Left lung (tissue), 10 donors: ENCODE results near the gene HOOK2. TPM values are rescaled to one million over a fixed set of nuclear protein-coding genes. Genes with fewer than 3 reads are reported as not detected.
"Not testable (repeated sequence)": the region's sequence is repeated elsewhere in the genome, so short reads cannot be mapped to it uniquely, and the experiment has no call there.

Experiments
- ATAC-seq: fragments of 200-7000 bp; cut with Tn5 transposase; one replicate; pipeline ENCODE4 v1.9.1; 2020; ENCODE audit warnings: moderate library complexity
- DNase-seq, 4 donors: peaks; one replicate each; pipeline ENCODE4 v3.0.0-alpha.2; 2013 to 2020
- H3K27ac ChIP-seq, 2 donors: fragments of 200-600 bp; sonication (generic) in 1 of 2; one replicate each; pipeline versions ENCODE4 v1.5.0 to v1.8.0; 2020 to 2021
- H3K27me3 ChIP-seq, 2 donors: fragments of 200-600 bp; sonication (generic) in 1 of 2; one replicate each; pipeline versions ENCODE4 v1.5.0 to v1.8.0; 2020 to 2021
- H3K36me3 ChIP-seq, 2 donors: fragments of 200-600 bp; sonication (generic) in 1 of 2; one replicate each; pipeline versions ENCODE4 v1.5.0 to v1.8.0; 2020 to 2021
- H3K4me1 ChIP-seq, 2 donors: fragments of 200-600 bp; one replicate each; pipeline ENCODE4 v1.8.0; 2021
- H3K4me3 ChIP-seq, 2 donors: fragments of 200-600 bp; sonication (generic) in 1 of 2; one replicate each; pipeline versions ENCODE4 v1.5.0 to v1.8.0; 2020 to 2021; ENCODE audit warnings: mild to moderate bottlenecking in 1 of 2
- H3K9me3 ChIP-seq, 2 donors: fragments of 200-600 bp; sonication (generic) in 1 of 2; one replicate each; pipeline versions ENCODE4 v1.5.0 to v1.8.0; 2020 to 2021
- CTCF ChIP-seq, 2 donors: fragments of 200-600 bp; sonication (generic) in 1 of 2; IDR thresholded peaks; one replicate each; pipeline versions ENCODE4 v1.5.0 to v1.8.0; 2021; ENCODE audit warnings: antibody characterized with exemption in 2 of 2
- intact Hi-C, 2 donors: fragments of 100-400 bp; cut with DNase I; formaldehyde crosslinking; loops; one replicate each; pipeline versions ENCODE4 v1.11.2 to v1.14.2; 2022
- microRNA-seq, 2 donors: library from miRNA; unstranded; fragments of <30 nt; microRNA quantifications; one replicate each; pipeline ENCODE4, GENCODE V29; 2019
- polyA plus RNA-seq, 6 donors: library from polyadenylated mRNA; unstranded; fragments of 120-200 nt; gene quantifications; one replicate each; pipeline ENCODE4 v1.2.1, GENCODE V29; 2013; ENCODE audit not compliant: insufficient read length in 6 of 6
- total RNA-seq, 2 donors: library from RNA; stranded (reverse); fragmentation: NEBNext Ultra II Directional; extraction: Animal tissue kit (Norgen Biotek cat#: 25700); gene quantifications; one replicate each; pipeline ENCODE4 v1.2.1, GENCODE V29; 2021
- donor health status: DM: no; HTN: yes; CAD: no.
- donor health status: DM: no; HTN: no; CAD: no.

HOOK2 gene
- total and polyA plus RNA-seq, 8 donors = 57.7 to 91.2 (median 73.5) TPM

- Histone ChIP-seq H3K4me1 (peaks cover 10 to 13% of the 10 kb centered on the region in 2 donors), H3K4me3 (no peak overlapping the region), H3K36me3 (peaks cover 0 to 80% of the 10 kb centered on the region in 2 donors), H3K9me3 (no peaks in the 10 kb centered on the region), H3K27ac (no peak overlapping the region), H3K27me3 (no peaks in the 10 kb centered on the region)
- no peak for DNase-seq
- intact Hi-C loops = no loop called here
- ATAC-seq = no peak
- TF ChIP-seq CTCF (IDR thresholded peaks at IDR 0.05) = no peak
These were observed 59.4 kb downstream of the HOOK2 start for GRCh38 chr19:12715929-12716328.

- Histone ChIP-seq H3K36me3 (peaks cover 0 to 89% of the 10 kb centered on the region in 2 donors), H3K27me3 (no peaks in the 10 kb centered on the region), H3K4me1 (peaks cover 2 to 5% of the 10 kb centered on the region in 2 donors), H3K27ac (no peak overlapping the region), H3K9me3 (no peaks in the 10 kb centered on the region), H3K4me3 (no peak overlapping the region)
- ATAC-seq = no peak
- intact Hi-C loops = no loop called here
- DNase-seq = no peak
- no peak for TF ChIP-seq CTCF (IDR thresholded peaks at IDR 0.05)
These were observed 60.2 kb downstream of the HOOK2 start for GRCh38 chr19:12715102-12715501.

DNA sequence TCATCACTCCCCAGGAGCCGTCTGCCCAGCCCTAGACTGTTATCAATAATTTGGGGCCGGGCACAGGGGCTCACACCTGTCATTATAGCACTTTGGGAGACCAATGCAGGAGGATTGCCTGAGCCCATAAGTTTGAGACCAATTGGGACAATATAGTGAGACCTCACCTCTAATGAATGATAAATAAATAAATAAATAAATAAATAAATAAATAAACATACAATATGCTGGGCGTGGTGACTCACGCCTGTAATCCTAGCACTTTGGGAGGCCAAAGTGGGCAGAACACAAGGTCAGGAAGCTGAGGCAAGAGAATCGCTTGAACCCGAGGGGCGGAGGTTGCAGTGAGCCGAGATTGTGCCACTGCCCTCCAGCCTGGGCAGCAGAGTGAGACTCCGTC, 62.0 kb downstream of the HOOK2 start:
- H3K36me3 ChIP-seq = peaks cover 0 to 98% of the 10 kb centered on the region in 2 donors

More for the DNA sequence above, 62.0 kb downstream of the HOOK2 start:
- H3K4me1 ChIP-seq, ATAC-seq, intact Hi-C loops, H3K9me3 ChIP-seq, H3K4me3 ChIP-seq, H3K27me3 ChIP-seq, H3K27ac ChIP-seq, DNase-seq: not testable (repeated sequence)

Small RNAs within 50 kb of the gene (microRNA-seq; reads per million reads assigned to microRNA genes)
- gene MIR5684 = 0 to 0.14 reads per million in 2 donors

Other genes with a start within 250 kb of the HOOK2 start
- 10 to 100 TPM in 1 of 2 donors, 1 to 10 TPM in 1; 9.9 to 12.5 TPM for gene ZNF564, start 224.1 kb downstream of the HOOK2 start, total RNA-seq
- 10 to 100 TPM in 3 of 6 donors, 1 to 10 TPM in 3; 7.4 to 12.6 (median 10.3) TPM for gene ZNF564, start 224.1 kb downstream of the HOOK2 start, polyA plus RNA-seq
- gene ZNF490, start 164.7 kb downstream of the HOOK2 start, total RNA-seq = 10 to 100 TPM in 1 of 2 donors, 1 to 10 TPM in 1; 9.2 to 11.7 TPM
- 1 to 10 TPM; 5.1 to 6.0 (median 5.4) TPM for gene ZNF490, start 164.7 kb downstream of the HOOK2 start, polyA plus RNA-seq
- 10 to 100 TPM; 18.0 to 23.3 TPM for gene ZNF791, start 164.6 kb downstream of the HOOK2 start, total RNA-seq
- gene ZNF791, start 164.6 kb downstream of the HOOK2 start, polyA plus RNA-seq = 10 to 100 TPM; 20.6 to 23.8 (median 21.9) TPM
- 100 to 1,000 TPM; 164 to 176 TPM for gene MAN2B1, start 108.8 kb downstream of the HOOK2 start, total RNA-seq
- gene MAN2B1, start 108.8 kb downstream of the HOOK2 start, polyA plus RNA-seq = 10 to 100 TPM; 31.7 to 42.8 (median 38.1) TPM
- 10 to 100 TPM in 1 of 2 donors, 1 to 10 TPM in 1; 9.0 to 10.8 TPM for gene WDR83, start 108.7 kb downstream of the HOOK2 start, total RNA-seq
- 10 to 100 TPM; 21.7 to 27.1 (median 23.2) TPM for gene WDR83, start 108.7 kb downstream of the HOOK2 start, polyA plus RNA-seq
- 10 to 100 TPM; 63.8 to 70.1 TPM for gene DHPS, start 93.7 kb downstream of the HOOK2 start, total RNA-seq
- gene DHPS, start 93.7 kb downstream of the HOOK2 start, polyA plus RNA-seq = 10 to 100 TPM; 81.4 to 96.9 (median 84.1) TPM
- not detected for gene GNG14, start 87.6 kb downstream of the HOOK2 start, total RNA-seq
- gene GNG14, start 87.6 kb downstream of the HOOK2 start, polyA plus RNA-seq = under 1 TPM in 2 of 6 donors, not detected in 4; 0.55 to 0.73 TPM
- 1 to 10 TPM; 6.0 to 6.9 TPM for gene FBXW9, start 78.9 kb downstream of the HOOK2 start, total RNA-seq
- 10 to 100 TPM in 5 of 6 donors, 1 to 10 TPM in 1; 9.0 to 13.1 (median 10.9) TPM for gene FBXW9, start 78.9 kb downstream of the HOOK2 start, polyA plus RNA-seq
- 10 to 100 TPM; 54.8 to 64.3 TPM for gene TNPO2, start 51.6 kb downstream of the HOOK2 start, total RNA-seq
- gene TNPO2, start 51.6 kb downstream of the HOOK2 start, polyA plus RNA-seq = 10 to 100 TPM; 76.5 to 92.6 (median 80.3) TPM
- 100 to 1,000 TPM; 115 to 128 TPM for gene TRIR, start 40.9 kb downstream of the HOOK2 start, total RNA-seq
- gene TRIR, start 40.9 kb downstream of the HOOK2 start, polyA plus RNA-seq = 100 to 1,000 TPM; 130 to 183 (median 151) TPM
- gene GET3, start 38.1 kb downstream of the HOOK2 start, total RNA-seq = 10 to 100 TPM; 70.4 to 71.2 TPM
- 10 to 100 TPM; 51.4 to 66.2 (median 56.2) TPM for gene GET3, start 38.1 kb downstream of the HOOK2 start, polyA plus RNA-seq
- not detected for gene BEST2, start 23.8 kb downstream of the HOOK2 start, total RNA-seq
- under 1 TPM in 4 of 6 donors, not detected in 2; 0.08 to 0.17 (median 0.12) TPM for gene BEST2, start 23.8 kb downstream of the HOOK2 start, polyA plus RNA-seq
- gene JUNB, start 15.9 kb upstream of the HOOK2 start, total RNA-seq = 100 to 1,000 TPM; 131 to 135 TPM
- 100 to 1,000 TPM in 1 of 6 donors, 10 to 100 TPM in 5; 11.7 to 278 (median 53.7) TPM for gene JUNB, start 15.9 kb upstream of the HOOK2 start, polyA plus RNA-seq
- 100 to 1,000 TPM; 186 to 217 TPM for gene PRDX2, start 26.2 kb upstream of the HOOK2 start, total RNA-seq
- 100 to 1,000 TPM; 219 to 267 (median 249) TPM for gene PRDX2, start 26.2 kb upstream of the HOOK2 start, polyA plus RNA-seq
- 1 to 10 TPM; 6.6 to 9.0 TPM for gene THSD8, start 26.5 kb upstream of the HOOK2 start, total RNA-seq
- 10 to 100 TPM in 1 of 6 donors, 1 to 10 TPM in 5; 2.2 to 11.6 (median 4.9) TPM for gene THSD8, start 26.5 kb upstream of the HOOK2 start, polyA plus RNA-seq
- gene RNASEH2A, start 31.0 kb upstream of the HOOK2 start, total RNA-seq = 10 to 100 TPM; 10.9 to 16.6 TPM
- 10 to 100 TPM; 29.1 to 47.4 (median 34.3) TPM for gene RNASEH2A, start 31.0 kb upstream of the HOOK2 start, polyA plus RNA-seq
- gene RTBDN, start 59.0 kb upstream of the HOOK2 start, total RNA-seq = not detected
- under 1 TPM in 3 of 6 donors, not detected in 3; 0.17 to 0.21 (median 0.20) TPM for gene RTBDN, start 59.0 kb upstream of the HOOK2 start, polyA plus RNA-seq
- under 1 TPM; 0.15 to 0.29 TPM for gene MAST1, start 63.0 kb upstream of the HOOK2 start, total RNA-seq
- 1 to 10 TPM; 1.2 to 2.4 (median 1.6) TPM for gene MAST1, start 63.0 kb upstream of the HOOK2 start, polyA plus RNA-seq
- gene DNASE2, start 105.9 kb upstream of the HOOK2 start, total RNA-seq = 10 to 100 TPM; 64.8 to 72.8 TPM
- 10 to 100 TPM; 18.7 to 22.2 (median 20.6) TPM for gene DNASE2, start 105.9 kb upstream of the HOOK2 start, polyA plus RNA-seq
- gene KLF1, start 111.6 kb upstream of the HOOK2 start, total RNA-seq = under 1 TPM in 1 of 2 donors, not detected in 1; 0.50 TPM
- gene KLF1, start 111.6 kb upstream of the HOOK2 start, polyA plus RNA-seq = 1 to 10 TPM in 1 of 6 donors, under 1 TPM in 5; 0.35 to 1.2 (median 0.67) TPM
- 10 to 100 TPM; 23.6 to 26.7 TPM for gene GCDH, start 115.6 kb upstream of the HOOK2 start, total RNA-seq
- gene GCDH, start 115.6 kb upstream of the HOOK2 start, polyA plus RNA-seq = 10 to 100 TPM; 25.6 to 29.2 (median 27.3) TPM
- under 1 TPM in 1 of 2 donors, not detected in 1; 0.41 TPM for gene SYCE2, start 143.7 kb upstream of the HOOK2 start, total RNA-seq
- gene SYCE2, start 143.7 kb upstream of the HOOK2 start, polyA plus RNA-seq = 1 to 10 TPM; 2.3 to 4.1 (median 3.5) TPM
- gene FARSA, start 158.2 kb upstream of the HOOK2 start, total RNA-seq = 10 to 100 TPM; 40.9 to 59.4 TPM
- 10 to 100 TPM; 35.3 to 46.2 (median 41.8) TPM for gene FARSA, start 158.2 kb upstream of the HOOK2 start, polyA plus RNA-seq
- gene CALR, start 163.1 kb upstream of the HOOK2 start, total RNA-seq = 1,000 to 10,000 TPM; 1,387 to 1,778 TPM
- 100 to 1,000 TPM; 654 to 817 (median 801) TPM for gene CALR, start 163.1 kb upstream of the HOOK2 start, polyA plus RNA-seq
- 100 to 1,000 TPM in 1 of 2 donors, 10 to 100 TPM in 1; 74.8 to 118 TPM for gene RAD23A, start 170.3 kb upstream of the HOOK2 start, total RNA-seq
- 10 to 100 TPM; 65.3 to 89.7 (median 75.5) TPM for gene RAD23A, start 170.3 kb upstream of the HOOK2 start, polyA plus RNA-seq
- 10 to 100 TPM; 14.7 to 20.5 TPM for gene GADD45GIP1, start 181.7 kb upstream of the HOOK2 start, total RNA-seq
- 10 to 100 TPM; 22.6 to 35.2 (median 28.4) TPM for gene GADD45GIP1, start 181.7 kb upstream of the HOOK2 start, polyA plus RNA-seq
- under 1 TPM in 1 of 2 donors, not detected in 1; 0.13 TPM for gene DAND5, start 194.0 kb upstream of the HOOK2 start, total RNA-seq
- under 1 TPM; 0.15 to 0.54 (median 0.32) TPM for gene DAND5, start 194.0 kb upstream of the HOOK2 start, polyA plus RNA-seq
- gene NFIX, start 219.9 kb upstream of the HOOK2 start, total RNA-seq = 100 to 1,000 TPM; 166 to 237 TPM
- gene NFIX, start 219.9 kb upstream of the HOOK2 start, polyA plus RNA-seq = 100 to 1,000 TPM in 4 of 6 donors, 10 to 100 TPM in 2; 92.6 to 139 (median 111) TPM